DMS 273 (cell line): ENCODE data around the gene GSG1L.
A peak's percentile ranks its signal among the peaks of the same experiment; 100 is the strongest.

Experiments used
- DNase-seq: peaks from one replicate; lab custom pipeline; 2025; ENCODE audit not compliant: unreplicated experiment; lab: John Stamatoyannopoulos, UW

Gene GSG1L

GRCh38 chr16:27778926-27779570, 284.5 kb downstream of the GSG1L start:
- DNase-seq: no peak

- DNase-seq: no peak
These were observed 285.2 kb downstream of the GSG1L start for GRCh38 chr16:27778171-27778925.

DNA sequence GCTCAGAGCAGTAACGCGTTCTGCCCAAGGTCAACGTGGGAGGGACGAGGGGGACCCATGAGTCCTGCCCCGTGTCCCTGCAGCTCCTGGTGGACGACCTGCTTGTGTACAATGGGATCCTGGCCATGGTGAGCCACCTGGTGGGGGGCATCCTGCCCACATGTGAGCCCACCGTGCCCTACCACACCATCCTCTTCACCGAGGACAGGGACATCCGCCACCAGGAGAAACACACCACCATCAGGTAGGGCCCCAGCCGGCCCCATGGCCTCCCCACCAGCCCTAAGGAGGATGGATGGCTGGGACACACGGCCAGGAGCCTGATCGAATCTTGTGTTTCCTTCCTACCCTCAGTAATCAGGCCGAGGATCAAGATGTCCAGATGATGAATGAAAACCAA, 286.0 kb downstream of the GSG1L start:
- no peak for DNase-seq

DNA sequence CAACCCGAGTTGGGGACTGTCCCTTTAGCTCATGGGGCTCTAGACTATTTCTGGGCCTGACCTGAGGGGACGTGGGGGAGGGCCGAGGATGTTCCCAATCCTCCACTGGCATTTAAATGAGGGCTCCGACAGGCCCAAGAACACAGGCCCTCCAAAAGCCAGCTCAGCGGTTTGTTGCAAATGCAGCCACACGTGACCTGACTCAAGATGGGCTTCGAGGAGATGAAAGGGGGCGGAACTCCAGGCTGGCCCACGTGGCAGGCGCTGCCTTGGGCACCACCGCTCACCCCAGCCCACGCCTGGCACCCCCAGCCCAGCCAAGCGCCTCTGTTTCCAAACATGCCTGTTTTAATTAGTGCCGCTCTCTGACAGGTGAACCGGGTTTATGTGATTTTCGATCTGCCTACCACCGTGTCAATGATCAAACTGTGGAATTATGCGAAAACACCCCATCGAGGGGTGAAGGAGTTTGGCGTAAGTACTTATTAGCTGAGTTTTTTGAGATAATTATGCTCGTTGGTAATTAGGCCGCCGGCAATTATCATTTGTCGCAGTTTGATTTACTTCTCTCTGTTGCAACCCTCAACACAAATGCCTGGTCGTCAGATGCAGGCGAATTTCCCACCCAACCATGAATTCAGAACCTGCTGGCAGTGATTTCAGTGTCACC, 286.8 kb downstream of the GSG1L start:
- no peak for DNase-seq

- no peak for DNase-seq
These were observed 288.3 kb downstream of the GSG1L start for GRCh38 chr16:27775254-27775653.

DNA sequence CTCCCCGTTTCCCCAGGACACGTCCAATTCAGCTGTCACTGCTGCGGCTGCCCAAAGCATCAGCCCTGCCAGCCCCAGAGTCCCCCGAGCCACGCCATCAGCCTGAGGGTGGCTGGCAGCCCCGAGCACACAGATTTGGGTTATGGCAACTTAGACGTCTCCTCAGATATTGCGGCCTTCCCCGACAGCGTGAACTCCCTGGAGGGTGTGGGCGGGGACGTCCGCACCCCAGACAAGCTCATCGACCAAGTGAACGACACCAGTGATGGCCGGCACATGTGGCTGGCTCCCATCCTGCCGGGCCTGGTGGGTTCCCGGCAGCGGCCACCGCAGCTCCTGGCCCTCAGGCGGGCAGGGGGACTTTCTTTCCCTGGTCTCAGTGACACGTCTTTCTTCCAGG, 288.7 kb downstream of the GSG1L start:
- no peak for DNase-seq

DNA sequence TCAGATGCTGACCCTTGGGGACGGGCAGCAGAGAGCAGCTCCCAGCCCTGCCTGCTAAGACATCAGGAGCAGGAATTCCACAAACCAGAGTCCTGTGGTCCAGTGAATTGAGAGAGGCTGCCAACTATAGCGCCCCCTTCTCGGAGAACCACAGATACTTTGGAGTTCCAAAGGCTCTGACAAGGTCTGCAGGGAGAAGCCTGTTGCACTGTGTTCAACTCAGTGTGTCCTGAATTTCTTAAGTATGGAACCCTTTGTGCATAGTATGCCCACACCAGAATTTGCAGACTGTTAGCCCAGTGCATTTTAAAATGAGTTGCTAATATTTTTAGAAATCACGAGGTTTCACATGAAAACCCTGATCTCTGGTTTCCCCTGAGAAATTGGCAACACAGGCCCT, 290.2 kb downstream of the GSG1L start:
- no peak for DNase-seq

- no peak for DNase-seq
These were observed 291.3 kb downstream of the GSG1L start for GRCh38 chr16:27772093-27772825.

- no peak for DNase-seq
These were observed 292.2 kb downstream of the GSG1L start for GRCh38 chr16:27771201-27771910.

DNA sequence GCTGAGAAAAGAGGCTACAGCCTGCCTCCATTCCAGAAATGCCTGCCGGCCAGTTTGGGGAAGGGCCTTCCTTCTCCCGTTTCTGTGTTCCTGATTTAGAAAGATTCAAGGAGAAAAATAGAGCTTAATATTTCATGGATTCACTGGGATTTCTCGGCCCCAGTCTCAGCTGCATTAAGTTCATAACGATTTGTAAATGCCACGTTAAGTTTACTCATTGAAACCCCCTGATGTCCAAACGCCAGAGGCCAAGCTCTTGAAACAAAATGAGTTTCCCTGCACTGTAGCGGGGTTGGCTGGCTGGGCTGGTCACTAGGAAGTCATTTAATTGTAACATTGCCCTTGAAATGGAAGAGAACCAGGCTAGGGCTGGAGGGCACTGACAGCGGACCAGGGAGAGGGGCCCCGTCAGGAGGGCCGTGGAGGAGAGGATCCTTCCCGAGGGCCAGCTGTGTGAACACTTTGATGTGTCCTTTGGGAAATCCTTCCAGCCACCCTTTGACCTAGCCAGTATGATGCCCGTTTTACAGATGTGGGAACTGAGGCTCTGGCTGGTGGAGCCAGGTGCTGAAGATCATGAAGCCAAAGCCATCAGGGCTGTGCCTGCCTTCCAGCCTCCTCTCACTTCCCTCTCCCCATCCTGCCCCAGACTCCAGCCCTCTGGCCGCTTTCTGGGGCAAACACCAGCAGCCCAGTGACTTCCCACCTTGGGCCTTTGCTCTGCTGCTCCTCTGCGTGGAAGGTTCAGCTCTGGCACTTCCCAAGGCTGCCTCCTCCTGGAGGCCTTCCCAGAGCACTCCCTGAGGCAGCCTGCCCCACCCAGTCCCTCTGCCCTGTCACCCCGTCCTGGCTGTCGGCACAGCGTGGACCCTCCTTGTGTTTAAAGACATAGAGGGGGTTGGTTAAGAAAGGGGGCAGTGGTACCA, 293.0 kb downstream of the GSG1L start:
- no peak for DNase-seq

DNA sequence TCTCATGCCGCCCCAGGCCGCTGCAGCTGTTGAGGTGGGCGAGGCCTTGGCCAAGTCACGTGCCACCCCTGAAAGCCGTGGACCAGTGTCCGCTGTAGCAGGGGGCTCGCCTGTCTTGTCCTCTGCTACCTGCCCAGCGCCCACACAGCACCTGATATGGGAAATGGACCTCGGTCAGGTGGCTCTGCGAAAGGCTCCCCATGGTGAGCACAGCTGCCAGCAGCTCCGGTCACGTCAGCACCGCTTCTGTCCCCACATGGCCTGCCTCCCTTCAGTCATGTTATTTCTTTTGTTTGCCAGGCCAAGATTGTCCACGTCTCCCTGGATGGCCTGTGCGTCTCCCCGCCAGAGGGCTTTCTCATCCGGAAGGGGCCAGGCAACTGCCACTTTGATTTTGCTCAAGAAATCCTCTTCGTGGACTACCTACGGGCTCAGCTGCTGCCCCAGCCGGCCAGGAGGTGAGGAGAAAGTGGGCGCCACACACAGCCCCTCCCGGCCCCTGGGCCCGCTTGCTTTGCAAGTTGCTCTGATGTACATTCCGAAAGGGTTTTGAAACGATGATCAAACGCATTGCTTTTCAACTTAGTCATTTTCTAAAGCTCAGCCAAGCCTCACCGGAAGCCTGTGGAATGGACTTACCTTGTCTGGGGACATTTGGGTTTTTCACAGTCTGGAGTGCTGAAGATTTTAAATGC, 293.8 kb downstream of the GSG1L start:
- peak; percentile 77 for DNase-seq

GRCh38 chr16:27768651-27769272, 294.8 kb downstream of the GSG1L start:
- DNase-seq: peak; percentile 84

GRCh38 chr16:27767971-27768591, 295.4 kb downstream of the GSG1L start:
- DNase-seq: peak; percentile 71

DNA sequence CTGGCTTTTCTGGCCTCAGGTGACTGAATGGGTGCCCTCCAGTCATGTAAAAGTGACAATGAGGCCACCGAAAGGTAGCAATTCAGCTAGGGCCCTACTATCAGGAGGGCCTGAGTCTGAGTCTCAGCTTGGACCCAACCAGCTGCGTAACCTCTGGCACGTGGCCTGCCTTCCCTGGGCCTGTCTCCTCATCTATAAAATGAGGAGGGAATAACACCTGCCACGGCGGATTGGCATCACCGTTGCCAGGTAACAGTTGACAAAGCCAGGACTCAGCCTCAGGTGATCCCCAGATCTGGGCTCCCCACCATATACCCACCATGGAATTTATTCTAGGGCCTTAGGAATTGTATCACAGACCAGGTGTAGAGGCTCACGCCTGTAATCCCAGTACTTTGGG, 296.4 kb downstream of the GSG1L start:
- no peak for DNase-seq

DNA sequence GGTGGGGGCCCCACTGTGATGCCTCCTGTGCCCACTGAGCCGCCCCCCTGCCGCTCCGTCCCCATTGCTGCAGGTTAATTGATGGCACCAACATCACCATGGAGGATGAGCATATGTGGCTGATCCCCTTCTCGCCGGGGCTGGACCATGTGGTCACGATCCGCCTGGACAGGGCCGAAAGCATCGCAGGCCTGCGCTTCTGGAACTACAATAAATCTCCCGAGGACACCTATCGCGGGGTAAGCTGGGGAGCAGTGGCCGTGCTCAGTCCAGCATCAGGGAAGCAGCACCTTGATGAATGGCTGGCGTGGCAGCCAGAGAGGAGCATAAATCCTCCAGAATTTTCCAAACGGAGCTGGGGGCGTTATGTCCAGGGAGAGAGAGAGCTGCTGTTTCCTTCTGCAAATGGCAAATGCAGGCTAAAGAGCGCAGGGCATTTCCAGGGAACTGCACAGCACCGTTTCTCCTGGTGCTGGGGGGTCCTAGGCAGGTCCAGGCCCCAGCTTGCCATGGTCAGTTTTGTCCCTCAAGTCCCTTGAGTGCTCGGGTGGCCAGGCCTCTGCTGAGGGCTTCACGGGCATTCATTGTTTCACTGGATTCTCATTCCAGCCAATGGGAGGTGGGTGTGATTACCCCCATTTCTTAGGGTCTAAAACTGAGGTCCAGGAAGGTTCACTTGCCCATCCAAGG, 297.1 kb downstream of the GSG1L start:
- DNase-seq: no peak

DNA sequence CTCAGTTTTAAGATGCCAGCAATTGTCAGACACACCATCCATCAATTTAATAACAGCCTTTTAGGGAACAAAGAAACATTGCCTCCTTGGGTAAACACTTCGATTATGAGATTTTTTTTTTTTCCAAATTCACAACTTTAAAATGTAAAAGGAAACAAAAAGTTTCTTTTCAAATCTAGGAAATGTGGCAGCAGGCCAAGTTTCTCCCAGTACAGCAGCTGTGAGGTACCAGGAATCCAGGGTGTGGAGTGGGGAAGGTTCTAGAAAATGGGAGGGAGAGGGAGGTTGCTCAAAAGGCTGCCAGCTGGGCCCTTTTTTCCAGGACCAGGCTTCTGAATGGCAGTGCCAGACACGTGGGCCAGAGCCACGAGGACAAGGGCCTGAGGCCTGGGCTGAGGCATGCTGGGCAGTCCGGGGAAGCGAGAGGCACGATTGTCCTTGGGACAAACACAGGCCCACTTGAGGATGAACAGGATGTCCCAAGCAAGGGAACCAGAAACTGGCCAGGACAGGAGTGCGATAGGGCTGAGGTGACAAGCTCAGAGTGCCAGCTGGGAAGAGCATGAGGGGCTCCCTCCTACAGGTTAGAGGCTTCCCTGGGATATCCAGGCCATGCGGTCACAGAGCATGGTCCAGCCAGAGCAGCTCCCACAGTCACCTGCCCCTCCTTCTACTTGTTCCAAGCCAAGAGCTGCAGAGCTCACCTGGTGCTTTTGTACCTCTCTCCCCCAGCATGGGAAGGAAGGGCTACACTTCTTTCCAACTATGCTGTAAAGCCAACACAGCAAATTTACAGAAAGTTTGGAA, 298.4 kb downstream of the GSG1L start:
- DNase-seq: no peak

- no peak for DNase-seq
These were observed 299.1 kb downstream of the GSG1L start for GRCh38 chr16:27764427-27764826.
